HEK293 (cell line): ENCODE data around the gene KIF27.

ENCODE experiments used
- CTCF ChIP-seq: fragments of 450-650 bp; formaldehyde crosslinking; IDR thresholded peaks from 2 replicates; pipeline ENCODE4 v1.5.1; 2016; ENCODE audit warnings: missing biosample characterization, missing genetic modification characterization
- SALL2 ChIP-seq: fragments of 450-650 bp; formaldehyde crosslinking; IDR thresholded peaks from 2 replicates; pipeline ENCODE4 v1.5.0; 2017; ENCODE audit warnings: missing biosample characterization, mild to moderate bottlenecking, missing genetic modification characterization, borderline replicate concordance
- ZNF274 ChIP-seq, 2 experiments: fragments of 200-500 bp in 1 of 2; fragments of 450-650 bp in 1 of 2; sonication (Bioruptor generic) in 1 of 2; formaldehyde crosslinking in 1 of 2; IDR thresholded peaks; 2 replicates each; pipeline versions ENCODE4 v1.5.1 to v1.6.1; 2014 to 2016; ENCODE audit warnings: borderline replicate concordance in 1 of 2, inconsistent platforms in 1 of 2, low read length in 1 of 2, missing biosample characterization in 1 of 2, missing genetic modification characterization in 1 of 2
- ZNF785 ChIP-seq: fragments of 450-650 bp; formaldehyde crosslinking; IDR thresholded peaks from 2 replicates; pipeline ENCODE4 v1.5.1; 2016; ENCODE audit warnings: missing biosample characterization, missing genetic modification characterization

- TF ChIP-seq SALL2: no peak
- no peak for TF ChIP-seq CTCF (tag by site-specific recombination)
- no peak for TF ChIP-seq ZNF785 (tag by site-specific recombination)
- no peak for TF ChIP-seq ZNF274 (IDR thresholded peaks at IDR 0.05; ENCODE audit: low read length)
- no peak for TF ChIP-seq ZNF274 (tag by site-specific recombination; IDR thresholded peaks at IDR 0.05; ENCODE audit: borderline replicate concordance)
These were observed 45.8 kb upstream of the KIF27 start for GRCh38 chr9:83967073-83967472.
